Small intestine (tissue), 7 donors: Measurements from ENCODE around the gene PCDHGC3. TPM values are rescaled to one million over a fixed set of nuclear protein-coding genes. Genes with fewer than 3 reads are reported as not detected.

Source experiments
- DNase-seq, 2 donors: peaks; one replicate each; pipeline versions ENCODE4 v3.0.0 to v3.0.0-alpha.2; 2013
- FAIRE-seq: peaks from 2 replicates; lab custom pipeline; 2012; peaks lifted over from hg19 to GRCh38; lab: Jason Lieb, UNC
- H3K27ac ChIP-seq, 3 donors: one replicate each; pipeline ENCODE4 v1.5.1; 2013; ENCODE audit warnings: low read length in 2 of 3, mild to moderate bottlenecking in 2 of 3, control low read depth in 1 of 3, inconsistent platforms in 1 of 3, low read depth in 1 of 3, moderate library complexity in 1 of 3
- H3K27me3 ChIP-seq, 3 donors: one replicate each; pipeline ENCODE4 v1.6.1; 2013; ENCODE audit warnings: low read length in 3 of 3, inconsistent platforms in 1 of 3; ENCODE audit not compliant: control insufficient read depth in 3 of 3, insufficient read depth in 3 of 3
- H3K36me3 ChIP-seq, 3 donors: one replicate each; pipeline ENCODE4 v1.6.1; 2013; ENCODE audit warnings: low read length in 3 of 3, inconsistent platforms in 1 of 3, low read depth in 1 of 3, mild to moderate bottlenecking in 1 of 3, moderate library complexity in 1 of 3; ENCODE audit not compliant: control insufficient read depth in 3 of 3, insufficient read depth in 2 of 3
- H3K4me1 ChIP-seq, 3 donors: one replicate each; pipeline ENCODE4 v1.6.1; 2013; ENCODE audit warnings: low read length in 2 of 3, inconsistent platforms in 1 of 3, low read depth in 1 of 3, mild to moderate bottlenecking in 1 of 3, moderate library complexity in 1 of 3; ENCODE audit not compliant: control insufficient read depth in 3 of 3, insufficient read depth in 2 of 3
- H3K4me3 ChIP-seq, 3 donors: one replicate each; pipeline ENCODE4 v1.5.1; 2013; ENCODE audit warnings: low read length in 3 of 3, control low read depth in 1 of 3, inconsistent platforms in 1 of 3, low read depth in 1 of 3, mild to moderate bottlenecking in 1 of 3, moderate library complexity in 1 of 3
- H3K9me3 ChIP-seq, 2 donors: one replicate each; pipeline ENCODE4 v1.6.1; 2013; ENCODE audit warnings: low read depth in 1 of 2, low read length in 1 of 2; ENCODE audit not compliant: control insufficient read depth in 2 of 2, insufficient read depth in 1 of 2
- WGBS, 3 donors: extraction: QIAGEN DNeasy Blood & Tissue Kit; methylation state at CpG; one replicate each; pipeline ENCODE4 v1.1.7; 2013; 5-methylcytosine and 5-hydroxymethylcytosine counted together
- polyA plus RNA-seq, 4 donors: library from polyadenylated mRNA; stranded (reverse) in 3 of 4; unstranded in 1 of 4; fragments of 200-250 nt in 3 of 4; fragments of 120-200 nt in 1 of 4; gene quantifications; one replicate each; pipeline versions ENCODE4 v1.2.1 to v1.2.3, GENCODE V29; 2013
- donor health status: healthy with polysubstance abuse.
- donor health status: control.
- donor health status: control.
- donor health status: Bipolar disorder and iron deficiency.
- donor health status: healthy.

Gene PCDHGC3
- polyA plus RNA-seq, 4 donors: 2.5 to 33.3 (median 8.9) TPM

GRCh38 chr5:141494761-141495452, 19.1 kb downstream of the PCDHGC3 start:
- H3K4me1 ChIP-seq: no peaks in the 10 kb centered on the region
- 49 to 63% (median 55%) methylated on average over 21 to 22 of the region's 22 CpGs for WGBS, 3 donors
- H3K4me3 ChIP-seq: no peak overlapping the region
- peaks cover 13 to 63% (median 19%) of the 10 kb centered on the region in 3 donors for H3K27me3 ChIP-seq
- DNase-seq (no peak), FAIRE-seq (no peak)
- peak overlapping the region in 1 of 3 donors; percentile 22 for H3K27ac ChIP-seq
- H3K9me3 ChIP-seq: no peaks in the 10 kb centered on the region
- peaks cover 0 to 15% (median 0%) of the 10 kb centered on the region in 3 donors for H3K36me3 ChIP-seq

- no peaks in the 10 kb centered on the region for H3K4me1 ChIP-seq
- no peaks in the 10 kb centered on the region for H3K9me3 ChIP-seq
- no peak overlapping the region for H3K27ac ChIP-seq
- no peak for FAIRE-seq
- H3K4me3 ChIP-seq: no peak overlapping the region
- H3K36me3 ChIP-seq: peaks cover 0 to 15% (median 0%) of the 10 kb centered on the region in 3 donors
- no peak for DNase-seq
- WGBS, 3 donors: 76 to 80% (median 77%) methylated on average over 8 of the region's 8 CpGs
- peaks cover 13 to 58% (median 19%) of the 10 kb centered on the region in 3 donors for H3K27me3 ChIP-seq
Observed at GRCh38 chr5:141495453-141495811, 19.7 kb downstream of the PCDHGC3 start.

- Histone ChIP-seq H3K36me3 (peaks cover 0 to 14% (median 0%) of the 10 kb centered on the region in 3 donors), H3K9me3 (no peaks in the 10 kb centered on the region), H3K27ac (no peak overlapping the region), H3K4me3 (no peak overlapping the region), H3K4me1 (no peaks in the 10 kb centered on the region), H3K27me3 (peaks cover 8 to 52% (median 16%) of the 10 kb centered on the region in 3 donors)
- DNase-seq (no peak), FAIRE-seq (no peak)
- 65 to 82% (median 68%) methylated on average over 4 of the region's 4 CpGs for WGBS, 3 donors
Observed at GRCh38 chr5:141496038-141496437, 20.3 kb downstream of the PCDHGC3 start.

GRCh38 chr5:141501761-141502160, 26.0 kb downstream of the PCDHGC3 start:
- no peak overlapping the region for H3K27ac ChIP-seq
- H3K27me3 ChIP-seq: no peaks in the 10 kb centered on the region
- 85 to 91% (median 88%) methylated on average over 7 of the region's 7 CpGs for WGBS, 3 donors
- H3K4me3 ChIP-seq: no peak overlapping the region
- H3K4me1 ChIP-seq: no peaks in the 10 kb centered on the region
- no peaks in the 10 kb centered on the region for H3K9me3 ChIP-seq
- DNase-seq (no peak), FAIRE-seq (no peak)
- peaks cover 0 to 6% (median 2%) of the 10 kb centered on the region in 3 donors for H3K36me3 ChIP-seq

- WGBS, 3 donors: 90 to 98% (median 94%) methylated on average over 2 of the region's 2 CpGs
- no peak for FAIRE-seq
Observed at GRCh38 chr5:141503681-141504080, 27.9 kb downstream of the PCDHGC3 start.

GRCh38 chr5:141504216-141504615, 28.4 kb downstream of the PCDHGC3 start:
- Histone ChIP-seq H3K4me3 (no peak overlapping the region), H3K36me3 (peaks cover 0 to 6% (median 2%) of the 10 kb centered on the region in 3 donors), H3K27ac (no peak overlapping the region), H3K9me3 (no peaks in the 10 kb centered on the region), H3K4me1 (peaks cover 0 to 15% (median 0%) of the 10 kb centered on the region in 3 donors), H3K27me3 (no peaks in the 10 kb centered on the region)
- WGBS, 3 donors: 88 to 93% (median 90%) methylated on average over 4 of the region's 4 CpGs
- no peak for DNase-seq
- no peak for FAIRE-seq

More at GRCh38 chr5:141503681-141504080, 27.9 kb downstream of the PCDHGC3 start:
- no peak overlapping the region for H3K4me3 ChIP-seq
- H3K4me1 ChIP-seq: peaks cover 0 to 13% (median 0%) of the 10 kb centered on the region in 3 donors
- no peaks in the 10 kb centered on the region for H3K9me3 ChIP-seq
- peaks cover 0 to 6% (median 2%) of the 10 kb centered on the region in 3 donors for H3K36me3 ChIP-seq
- no peaks in the 10 kb centered on the region for H3K27me3 ChIP-seq
- DNase-seq: no peak
- H3K27ac ChIP-seq: no peak overlapping the region

- H3K27ac ChIP-seq: no peak overlapping the region
- no peak for DNase-seq
- no peak overlapping the region for H3K4me3 ChIP-seq
- peaks cover 0 to 18% (median 0%) of the 10 kb centered on the region in 3 donors for H3K4me1 ChIP-seq
- no peaks in the 10 kb centered on the region for H3K27me3 ChIP-seq
- H3K36me3 ChIP-seq: peaks cover 0 to 19% (median 2%) of the 10 kb centered on the region in 3 donors
- WGBS, 3 donors: 88 to 90% (median 89%) methylated on average over 8 of the region's 8 CpGs
- FAIRE-seq: no peak
- no peaks in the 10 kb centered on the region for H3K9me3 ChIP-seq
Observed at GRCh38 chr5:141506381-141507155, 30.8 kb downstream of the PCDHGC3 start.

- DNase-seq: peak in 1 of 2 donors; percentile 31
Observed at GRCh38 chr5:141507387-141508091, 31.8 kb downstream of the PCDHGC3 start.

More at GRCh38 chr5:141507387-141508091, 31.8 kb downstream of the PCDHGC3 start:
- Histone ChIP-seq H3K4me3 (no peak overlapping the region), H3K9me3 (no peaks in the 10 kb centered on the region), H3K27ac (peak overlapping the region in 2 of 3 donors; percentile 55 to 77), H3K27me3 (no peaks in the 10 kb centered on the region), H3K36me3 (peaks cover 0 to 24% (median 2%) of the 10 kb centered on the region in 3 donors), H3K4me1 (peaks cover 0 to 18% (median 0%) of the 10 kb centered on the region in 3 donors)
- no peak for FAIRE-seq
- WGBS, 3 donors: 56 to 80% (median 79%) methylated on average over 11 of the region's 11 CpGs
